Osteoblast (primary cell): ENCODE results near the gene CCDC68. TPM values are rescaled to one million over a fixed set of nuclear protein-coding genes. Genes with fewer than 3 reads are reported as not detected.
A peak's percentile ranks its signal among the peaks of the same experiment; 100 is the strongest.

Experiments
- DNase-seq: peaks from one replicate; pipeline ENCODE4 v3.0.0; 2011; ENCODE audit warnings: low spot score, mixed read lengths; ENCODE audit not compliant: insufficient read length; ENCODE audit errors: missing footprints
- H2AFZ ChIP-seq: 2 replicates; pipeline ENCODE4 v1.6.0; 2011; ENCODE audit warnings: mild to moderate bottlenecking, low read length
- H3K27ac ChIP-seq: 2 replicates; pipeline ENCODE4 v1.5.1; 2011; ENCODE audit warnings: mild to moderate bottlenecking, low read depth, low read length, moderate library complexity
- H3K27me3 ChIP-seq: 2 replicates; pipeline ENCODE4 v1.6.0; 2012; ENCODE audit warnings: mild to moderate bottlenecking, control low read depth, inconsistent platforms, low read length, moderate library complexity; ENCODE audit not compliant: insufficient read depth
- H3K36me3 ChIP-seq: 2 replicates; pipeline ENCODE4 v1.5.1; 2011; ENCODE audit warnings: mild to moderate bottlenecking, low read length, control low read depth, moderate library complexity; ENCODE audit not compliant: insufficient read depth
- H3K4me1 ChIP-seq: 2 replicates; pipeline ENCODE4 v1.5.1; 2011; ENCODE audit warnings: mild to moderate bottlenecking, low read length, control low read depth, moderate library complexity; ENCODE audit not compliant: insufficient read depth
- H3K4me2 ChIP-seq: 2 replicates; pipeline ENCODE4 v1.6.0; 2011; ENCODE audit warnings: mild to moderate bottlenecking, low read length; ENCODE audit not compliant: insufficient read depth
- H3K4me3 ChIP-seq: fragments of 200-600 bp; sonication (generic); 3 replicates; pipeline ENCODE4 v1.5.1; 2012; ENCODE audit warnings: mild to moderate bottlenecking, low read length, inconsistent platforms; ENCODE audit not compliant: insufficient read depth
- H3K79me2 ChIP-seq: 2 replicates; pipeline ENCODE4 v1.6.0; 2012; ENCODE audit warnings: mild to moderate bottlenecking, low read length, control low read depth, inconsistent platforms; ENCODE audit not compliant: insufficient read depth
- H3K9me3 ChIP-seq: 2 replicates; pipeline ENCODE4 v1.5.1; 2011; ENCODE audit warnings: low read depth, low read length, control low read depth
- H4K20me1 ChIP-seq: 2 replicates; pipeline ENCODE4 v1.6.0; 2012; ENCODE audit warnings: mild to moderate bottlenecking, low read length, control low read depth; ENCODE audit not compliant: insufficient read depth
- total RNA-seq: library from RNA; depleted of rRNA; stranded (reverse); fragments of >200 nt; gene quantifications from 2 replicates; pipeline ENCODE4 v1.2.3, GENCODE V29; 2012
- TF ChIP-seq, protein P1 (sequence below): IDR thresholded peaks from 2 replicates; pipeline ENCODE4 v1.5.1; 2011; ENCODE audit warnings: mild to moderate bottlenecking, low read depth, low read length, moderate library complexity; ENCODE audit errors: extremely low read depth

Gene CCDC68
- total RNA-seq, 1 donor, result 9.0 TPM

DNA sequence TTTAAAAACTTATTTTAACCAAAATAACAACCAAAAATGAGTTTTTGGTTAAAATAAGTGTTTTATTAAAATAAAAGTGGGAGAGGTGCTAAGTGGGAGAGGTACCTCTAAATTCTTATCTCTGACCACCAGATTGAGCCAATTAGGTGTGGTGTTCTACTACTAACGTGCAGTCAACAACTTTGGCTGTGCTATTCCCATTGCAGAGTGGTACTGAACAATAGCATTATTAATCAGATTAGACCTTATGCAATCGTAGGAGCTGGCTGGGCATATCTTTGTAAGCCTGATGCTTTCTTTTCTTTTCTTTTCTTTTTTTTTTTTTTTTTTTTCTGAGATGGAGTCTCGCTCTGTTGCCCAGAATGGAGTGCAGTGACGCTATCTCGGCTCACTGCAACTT, 92.1 kb downstream of the CCDC68 start:
- Histone ChIP-seq H3K4me3 (no peak overlapping the region), H3K79me2 (peaks cover 5% of the 10 kb centered on the region), H3K27ac (no peak overlapping the region), H2AFZ (no peak overlapping the region), H3K4me1 (no peaks in the 10 kb centered on the region), H3K27me3 (no peaks in the 10 kb centered on the region), H4K20me1 (no peaks in the 10 kb centered on the region), H3K4me2 (no peak overlapping the region), H3K36me3 (no peaks in the 10 kb centered on the region), H3K9me3 (no peaks in the 10 kb centered on the region)
- DNase-seq, result peak; percentile 41
- TF ChIP-seq, protein P1, sequence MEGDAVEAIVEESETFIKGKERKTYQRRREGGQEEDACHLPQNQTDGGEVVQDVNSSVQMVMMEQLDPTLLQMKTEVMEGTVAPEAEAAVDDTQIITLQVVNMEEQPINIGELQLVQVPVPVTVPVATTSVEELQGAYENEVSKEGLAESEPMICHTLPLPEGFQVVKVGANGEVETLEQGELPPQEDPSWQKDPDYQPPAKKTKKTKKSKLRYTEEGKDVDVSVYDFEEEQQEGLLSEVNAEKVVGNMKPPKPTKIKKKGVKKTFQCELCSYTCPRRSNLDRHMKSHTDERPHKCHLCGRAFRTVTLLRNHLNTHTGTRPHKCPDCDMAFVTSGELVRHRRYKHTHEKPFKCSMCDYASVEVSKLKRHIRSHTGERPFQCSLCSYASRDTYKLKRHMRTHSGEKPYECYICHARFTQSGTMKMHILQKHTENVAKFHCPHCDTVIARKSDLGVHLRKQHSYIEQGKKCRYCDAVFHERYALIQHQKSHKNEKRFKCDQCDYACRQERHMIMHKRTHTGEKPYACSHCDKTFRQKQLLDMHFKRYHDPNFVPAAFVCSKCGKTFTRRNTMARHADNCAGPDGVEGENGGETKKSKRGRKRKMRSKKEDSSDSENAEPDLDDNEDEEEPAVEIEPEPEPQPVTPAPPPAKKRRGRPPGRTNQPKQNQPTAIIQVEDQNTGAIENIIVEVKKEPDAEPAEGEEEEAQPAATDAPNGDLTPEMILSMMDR, result no peak

DNA sequence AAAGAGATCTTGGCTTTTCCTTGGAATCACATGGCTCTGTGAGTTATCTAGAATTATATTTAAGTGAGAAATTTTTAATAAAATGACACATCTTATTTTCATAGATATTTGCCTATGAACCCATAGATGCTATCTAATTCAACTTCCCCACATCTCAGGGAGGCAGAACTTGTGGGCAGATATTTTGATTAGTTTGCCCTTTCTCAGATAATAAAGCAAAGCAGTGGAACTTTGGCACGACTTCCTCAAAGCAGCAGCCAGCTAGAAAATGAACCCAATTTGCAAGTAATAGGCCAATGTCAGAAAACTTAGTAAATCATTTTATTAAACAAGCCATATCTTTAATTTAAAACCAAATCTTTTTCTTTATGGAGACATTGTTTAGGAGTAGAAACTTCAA, 98.3 kb downstream of the CCDC68 start:
- no peaks in the 10 kb centered on the region for H3K9me3 ChIP-seq
- H2AFZ ChIP-seq, result no peak overlapping the region
- H3K4me1 ChIP-seq, result no peaks in the 10 kb centered on the region
- H3K4me3 ChIP-seq, result no peak overlapping the region
- no peak overlapping the region for H3K4me2 ChIP-seq
- TF ChIP-seq, protein P1, result no peak
- no peak for DNase-seq
- H4K20me1 ChIP-seq, result no peaks in the 10 kb centered on the region
- no peak overlapping the region for H3K27ac ChIP-seq
- H3K79me2 ChIP-seq, result peaks cover 5% of the 10 kb centered on the region
- H3K27me3 ChIP-seq, result no peaks in the 10 kb centered on the region
- no peaks in the 10 kb centered on the region for H3K36me3 ChIP-seq

DNA sequence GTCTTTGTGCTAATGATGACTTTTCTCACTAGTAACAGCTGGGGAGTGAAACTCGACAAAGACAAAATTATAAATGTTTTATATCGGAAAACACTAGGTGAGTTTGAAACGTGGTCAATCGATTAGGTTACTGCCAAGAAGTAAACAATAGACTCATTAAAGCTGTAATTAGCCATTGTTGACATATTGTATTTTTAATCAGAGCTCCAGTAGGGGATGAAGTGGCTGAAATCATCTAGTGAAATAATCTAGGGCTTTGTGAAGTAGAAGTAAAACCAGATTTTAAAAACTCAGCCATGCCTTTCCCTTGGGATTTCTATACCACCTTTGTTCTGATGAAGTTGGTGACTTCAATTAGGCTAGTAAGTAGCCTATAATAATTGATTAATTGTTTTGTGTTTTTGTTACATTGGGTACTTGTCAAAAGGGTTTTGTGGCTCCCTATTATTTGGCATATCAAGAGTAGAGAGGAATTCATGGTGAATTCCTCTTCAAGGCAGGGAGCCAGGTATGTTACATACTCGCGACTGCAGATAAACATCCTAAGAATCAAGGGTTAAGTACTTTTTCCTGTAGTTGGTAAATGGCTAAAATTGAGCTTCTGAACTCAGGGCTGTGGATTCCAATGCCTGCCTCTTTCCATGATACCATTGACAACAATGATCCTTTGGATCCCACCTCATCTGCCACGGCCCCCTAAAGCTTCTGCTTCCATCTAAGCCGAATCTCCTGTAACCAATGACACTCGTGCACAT, 99.4 kb downstream of the CCDC68 start:
- H2AFZ ChIP-seq, result no peak overlapping the region
- TF ChIP-seq, protein P1, result no peak
- H3K4me2 ChIP-seq, result no peak overlapping the region
- no peaks in the 10 kb centered on the region for H3K9me3 ChIP-seq
- H3K79me2 ChIP-seq, result peaks cover 2% of the 10 kb centered on the region
- H3K4me1 ChIP-seq, result no peaks in the 10 kb centered on the region
- H3K36me3 ChIP-seq, result no peaks in the 10 kb centered on the region
- H3K4me3 ChIP-seq, result no peak overlapping the region
- H4K20me1 ChIP-seq, result no peaks in the 10 kb centered on the region
- no peaks in the 10 kb centered on the region for H3K27me3 ChIP-seq
- DNase-seq, result no peak
- H3K27ac ChIP-seq, result no peak overlapping the region

DNA sequence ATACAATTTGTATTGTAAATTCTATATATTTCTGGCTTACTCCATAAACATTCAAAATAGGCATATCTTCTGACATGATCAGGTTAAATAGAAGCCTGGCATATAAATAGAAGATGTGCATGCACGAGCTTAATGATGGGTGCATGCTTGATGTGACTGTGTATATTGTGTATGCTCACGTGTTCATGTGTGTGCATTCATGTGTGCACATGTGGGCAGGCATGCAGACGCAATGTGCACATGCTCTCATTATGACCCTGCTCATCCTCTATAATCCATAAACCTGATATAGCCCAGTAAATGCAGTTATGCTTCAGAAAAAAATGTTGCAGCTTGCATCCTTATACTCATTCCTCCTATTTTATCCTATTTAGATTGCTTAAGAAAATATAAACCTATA, 101.8 kb downstream of the CCDC68 start:
- no peak overlapping the region for H2AFZ ChIP-seq
- no peak overlapping the region for H3K27ac ChIP-seq
- no peak overlapping the region for H3K4me2 ChIP-seq
- H3K4me1 ChIP-seq, result peaks cover 12% of the 10 kb centered on the region
- H3K27me3 ChIP-seq, result no peaks in the 10 kb centered on the region
- H3K36me3 ChIP-seq, result no peaks in the 10 kb centered on the region
- no peak overlapping the region for H3K4me3 ChIP-seq
- DNase-seq, result no peak
- peaks cover 2% of the 10 kb centered on the region for H3K79me2 ChIP-seq
- H3K9me3 ChIP-seq, result no peaks in the 10 kb centered on the region
- TF ChIP-seq, protein P1, result no peak
- H4K20me1 ChIP-seq, result no peaks in the 10 kb centered on the region
